HFFc6 (cell line): Measurements from ENCODE around the gene SYT6. TPM values are rescaled to one million over a fixed set of nuclear protein-coding genes. Genes with fewer than 3 reads are reported as not detected.

Experiments
- DNase-seq: peaks from one replicate; pipeline ENCODE4 v3.0.0-alpha.2; 2018
- H3K27ac Mint-ChIP-seq: 2 replicates; pipeline ENCODE4 v1.8.0; 2020; ENCODE audit warnings: mild to moderate bottlenecking, mixed read lengths
- H3K27me3 Mint-ChIP-seq: 2 replicates; pipeline ENCODE4 v1.8.0; 2021; ENCODE audit warnings: mild to moderate bottlenecking, moderate library complexity, mixed read lengths; ENCODE audit not compliant: insufficient read depth
- H3K36me3 Mint-ChIP-seq: 2 replicates; pipeline ENCODE4 v1.8.0; 2021; ENCODE audit warnings: low read depth, mixed read lengths
- H3K4me1 Mint-ChIP-seq: 2 replicates; pipeline ENCODE4 v1.8.0; 2020; ENCODE audit warnings: low read depth, mixed read lengths
- H3K4me3 Mint-ChIP-seq: 2 replicates; pipeline ENCODE4 v1.8.0; 2020; ENCODE audit warnings: mild to moderate bottlenecking, moderate library complexity, mixed read lengths
- H3K9me3 Mint-ChIP-seq: 2 replicates; pipeline ENCODE4 v1.8.0; 2020; ENCODE audit warnings: mild to moderate bottlenecking, mixed read lengths
- CTCF ChIP-seq: fragments of 200-600 bp; sonication (generic); IDR thresholded peaks from 2 replicates; pipeline ENCODE4 v1.5.0; 2021; ENCODE audit warnings: antibody characterized with exemption, mild to moderate bottlenecking
- total RNA-seq, 6 experiments: library from RNA; stranded (reverse); fragmentation: NEBNext Ultra II Directional; extraction: Animal tissue kit (Norgen Biotek cat#: 25700); gene quantifications; 2 replicates in 1 of 6; 3 replicates in 5 of 6; pipeline ENCODE4 v1.2.3, GENCODE V29; 2021

Gene SYT6
- total RNA-seq, 6 experiments from 2014 or later, result not detected

- peaks cover 5% of the 10 kb centered on the region; the same call in 1 of the 2 replicates for H3K4me1 Mint-ChIP-seq
- no peaks in the 10 kb centered on the region for H3K36me3 Mint-ChIP-seq
- H3K9me3 Mint-ChIP-seq, result no peaks in the 10 kb centered on the region; the same call in 1 of the 2 replicates
- H3K27ac Mint-ChIP-seq, result no peak overlapping the region
- TF ChIP-seq CTCF, result no peak
- no peak for DNase-seq
- H3K4me3 Mint-ChIP-seq, result no peak overlapping the region
- H3K27me3 Mint-ChIP-seq, result peaks cover 58% of the 10 kb centered on the region
Measured at GRCh38 chr1:114149211-114149610, 4.5 kb downstream of the SYT6 start.

- no peak for DNase-seq
- H3K4me3 Mint-ChIP-seq, result no peak overlapping the region
Measured at GRCh38 chr1:114145504-114146151, 8.0 kb downstream of the SYT6 start.

GRCh38 chr1:114144016-114144415, 9.7 kb downstream of the SYT6 start:
- Mint-ChIP-seq H3K36me3 (no peaks in the 10 kb centered on the region), H3K27me3 (peaks cover 38% of the 10 kb centered on the region)

More at GRCh38 chr1:114145504-114146151, 8.0 kb downstream of the SYT6 start:
- H3K27ac Mint-ChIP-seq, result no peak overlapping the region
- H3K9me3 Mint-ChIP-seq, result no peaks in the 10 kb centered on the region
- H3K27me3 Mint-ChIP-seq, result peaks cover 42% of the 10 kb centered on the region
- TF ChIP-seq CTCF, result no peak
- no peaks in the 10 kb centered on the region for H3K36me3 Mint-ChIP-seq
- no peaks in the 10 kb centered on the region for H3K4me1 Mint-ChIP-seq

GRCh38 chr1:114139540-114139939, 14.1 kb downstream of the SYT6 start:
- no peak for DNase-seq
- Mint-ChIP-seq H3K4me3 (no peak overlapping the region), H3K4me1 (no peaks in the 10 kb centered on the region), H3K9me3 (no peaks in the 10 kb centered on the region), H3K27ac (no peak overlapping the region), H3K27me3 (peaks cover 30% of the 10 kb centered on the region), H3K36me3 (no peaks in the 10 kb centered on the region)
- no peak for TF ChIP-seq CTCF

More at GRCh38 chr1:114144016-114144415, 9.7 kb downstream of the SYT6 start:
- no peaks in the 10 kb centered on the region for H3K9me3 Mint-ChIP-seq
- H3K4me3 Mint-ChIP-seq, result no peak overlapping the region
- H3K4me1 Mint-ChIP-seq, result no peaks in the 10 kb centered on the region
- H3K27ac Mint-ChIP-seq, result no peak overlapping the region
- no peak for TF ChIP-seq CTCF
- no peak for DNase-seq

- H3K4me1 Mint-ChIP-seq, result no peaks in the 10 kb centered on the region
- no peak overlapping the region for H3K4me3 Mint-ChIP-seq
- no peak overlapping the region for H3K27ac Mint-ChIP-seq
- DNase-seq, result no peak
- TF ChIP-seq CTCF, result no peak
- peaks cover 38% of the 10 kb centered on the region for H3K27me3 Mint-ChIP-seq
- no peaks in the 10 kb centered on the region for H3K36me3 Mint-ChIP-seq
- H3K9me3 Mint-ChIP-seq, result no peaks in the 10 kb centered on the region
Measured at GRCh38 chr1:114137497-114137896, 16.2 kb downstream of the SYT6 start.
